ENCODE data around the gene DOP1A. TPM values are rescaled to one million over a fixed set of nuclear protein-coding genes. Genes with fewer than 3 reads are reported as not detected.

Gene DOP1A
- total and polyA plus RNA-seq, 2 of the 13 experiments (the other 11 are each of a cell fraction or from before 2014, with no cell fraction given): 5.2 to 16.7 TPM

GRCh38 chr6:83038246-83038645, 29.2 kb upstream of the DOP1A start (continued):
- TF ChIP-seq REST (IDR thresholded peaks at IDR 0.05; ENCODE audit: borderline replicate concordance in 1 of 2, low read depth in 1 of 2, low read length in 2 of 2) (no peak), GATAD2A (CRISPR knock-in tag; IDR thresholded peaks at IDR 0.05) (no peak), FOXK2 (IDR thresholded peaks at IDR 0.05) (no peak), MXI1 (IDR thresholded peaks at IDR 0.05; ENCODE audit: borderline replicate concordance, low read depth, low read length) (no peak), PRPF4 (IDR thresholded peaks at IDR 0.05; ENCODE audit: low read depth, low read length, poor library complexity, severe bottlenecking) (no peak), GTF2F1 (IDR thresholded peaks at IDR 0.05; ENCODE audit: low read length) (no peak), ZSCAN30 (CRISPR knock-in tag; IDR thresholded peaks at IDR 0.05) (no peak), NCOA5 (CRISPR knock-in tag; IDR thresholded peaks at IDR 0.05) (no peak), REPIN1 (CRISPR knock-in tag; IDR thresholded peaks at IDR 0.05; ENCODE audit: borderline replicate concordance, low read depth) (no peak), ZNF292 (CRISPR knock-in tag; IDR thresholded peaks at IDR 0.05; ENCODE audit: borderline replicate concordance, low read depth) (no peak)

- Histone ChIP-seq H3K79me2 (ENCODE audit: insufficient read depth, low read length) (no peaks in the 10 kb centered on the region), H3K4me1 (ENCODE audit: insufficient read depth, low read length) (no peaks in the 10 kb centered on the region), H3K4me3 (replicated peaks in 1 of 3; ENCODE audit: insufficient read depth in 1 of 3, low read depth in 2 of 3, low read length in 3 of 3) (no peak overlapping the region), H3K9ac (ENCODE audit: insufficient read depth, low read depth, low read length) (no peak overlapping the region), H3K36me3 (replicated peaks in 1 of 2; ENCODE audit: control insufficient read depth in 1 of 2, insufficient read depth in 2 of 2, low read length in 2 of 2) (no peaks in the 10 kb centered on the region), H2AFZ (ENCODE audit: low read length) (no peak overlapping the region), H3K27ac (ENCODE audit: extremely low read length, insufficient read depth, low read length) (no peak overlapping the region), H3K9me3 (ENCODE audit: low read length) (no peaks in the 10 kb centered on the region), H3K27me3 (ENCODE audit: control insufficient read depth in 1 of 2, insufficient read depth in 2 of 2, low read length in 2 of 2) (no peaks in the 10 kb centered on the region), H3K4me2 (ENCODE audit: low read depth, low read length) (no peak overlapping the region), H4K20me1 (ENCODE audit: insufficient read depth, low read length) (no peaks in the 10 kb centered on the region)
- POLR2A ChIA-PET: no interaction called here
- DNase-seq (ENCODE audit: low spot score): no peak
- ATAC-seq: no peak
- no peak for FAIRE-seq
- WGBS (ENCODE audit: low lambda C conversion rate): 95% methylated on average over 4 of the region's 4 CpGs
- intact Hi-C loops (cut with micrococcal nuclease; ENCODE audit: unreplicated experiment) (no loop called here), in situ Hi-C loops (cut with HindIII; ENCODE audit: extremely low pct_ligation_motif_present, low pct_unique_long_range_greater_than_20kb) (no loop called here)
- TF ChIP-seq JDP2 (CRISPR knock-in tag; IDR thresholded peaks at IDR 0.05; ENCODE audit: borderline replicate concordance) (no peak), RNF219 (CRISPR knock-in tag; IDR thresholded peaks at IDR 0.05) (no peak), PAF1 (CRISPR knock-in tag; IDR thresholded peaks at IDR 0.05) (no peak)
- no TSS peak for BruUV-seq (replicated peaks)
- CTCF ChIA-PET (ENCODE audit: low intra/inter-chr PET ratio, low total read pairs): no interaction called here
Measured at GRCh38 chr6:83042467-83043053, 24.9 kb upstream of the DOP1A start.
